GM06990 (cell line): ENCODE results near the gene SENP2.

Experiments used
- DNase-seq: peaks from one replicate; pipeline ENCODE4 v3.0.0-alpha.2; 2011; ENCODE audit not compliant: insufficient read length; ENCODE audit errors: extremely low read depth
- H3K27me3 ChIP-seq: replicated peaks from 2 replicates; pipeline ENCODE4 v1.6.0; 2011; ENCODE audit warnings: low read length; ENCODE audit not compliant: control insufficient read depth, insufficient read depth
- H3K36me3 ChIP-seq: 2 replicates; pipeline ENCODE4 v1.5.1; 2011; ENCODE audit warnings: low read length; ENCODE audit not compliant: control insufficient read depth, insufficient read depth
- H3K4me3 ChIP-seq: replicated peaks from 2 replicates; pipeline ENCODE4 v1.5.1; 2011; ENCODE audit warnings: low read depth, mild to moderate bottlenecking, control low read depth, low read length
- TF ChIP-seq, protein P1 (sequence below): IDR thresholded peaks from 2 replicates; pipeline ENCODE4 v1.5.1; 2011; ENCODE audit warnings: low read length, control low read depth, mild to moderate bottlenecking, inconsistent platforms; ENCODE audit not compliant: insufficient read depth, poor library complexity, severe bottlenecking

Gene SENP2

DNA sequence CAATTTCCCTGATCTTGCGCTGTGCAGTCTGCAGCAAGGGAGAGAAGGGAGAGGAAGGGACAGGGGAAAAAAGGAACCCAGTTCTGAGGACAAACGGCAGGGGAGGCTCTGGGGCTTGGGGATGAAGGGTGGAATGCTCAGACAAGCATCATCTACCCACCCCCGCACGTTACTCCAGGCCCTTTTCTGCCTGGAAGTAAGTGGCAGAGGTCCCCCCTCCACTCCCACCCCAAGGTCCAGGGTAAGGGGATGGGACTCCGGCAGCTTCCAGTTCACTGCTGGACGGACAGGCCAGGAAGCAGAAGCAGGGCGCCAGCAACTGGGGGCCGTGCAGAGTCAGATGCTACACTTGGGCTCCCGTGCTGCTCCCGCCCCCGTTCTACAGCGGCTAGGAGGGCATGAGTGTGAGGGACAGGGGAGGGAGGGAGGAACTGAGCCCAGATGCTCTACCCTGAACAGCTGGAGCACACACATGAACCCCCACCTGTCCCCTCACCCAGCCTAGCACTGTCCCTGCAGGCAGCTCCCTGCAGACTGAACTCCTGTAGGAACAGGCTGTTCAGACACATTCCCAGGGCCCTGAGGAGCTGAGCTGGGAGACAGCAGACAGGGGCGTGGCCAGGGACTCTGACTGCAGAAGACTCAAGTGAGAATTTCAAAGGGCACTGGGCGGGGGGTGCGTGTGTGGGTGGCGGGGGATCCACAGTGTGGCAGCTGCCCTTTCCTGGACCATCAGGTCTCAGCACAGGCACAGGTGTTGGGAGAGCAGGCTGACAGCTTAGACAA lies 59.7 kb downstream of the SENP2 start:
- no peak for DNase-seq
- H3K4me3 ChIP-seq = no peak overlapping the region
- H3K36me3 ChIP-seq = no peaks in the 10 kb centered on the region
- H3K27me3 ChIP-seq = no peaks in the 10 kb centered on the region; the same call in 1 of the 2 replicates
- TF ChIP-seq, protein P1, sequence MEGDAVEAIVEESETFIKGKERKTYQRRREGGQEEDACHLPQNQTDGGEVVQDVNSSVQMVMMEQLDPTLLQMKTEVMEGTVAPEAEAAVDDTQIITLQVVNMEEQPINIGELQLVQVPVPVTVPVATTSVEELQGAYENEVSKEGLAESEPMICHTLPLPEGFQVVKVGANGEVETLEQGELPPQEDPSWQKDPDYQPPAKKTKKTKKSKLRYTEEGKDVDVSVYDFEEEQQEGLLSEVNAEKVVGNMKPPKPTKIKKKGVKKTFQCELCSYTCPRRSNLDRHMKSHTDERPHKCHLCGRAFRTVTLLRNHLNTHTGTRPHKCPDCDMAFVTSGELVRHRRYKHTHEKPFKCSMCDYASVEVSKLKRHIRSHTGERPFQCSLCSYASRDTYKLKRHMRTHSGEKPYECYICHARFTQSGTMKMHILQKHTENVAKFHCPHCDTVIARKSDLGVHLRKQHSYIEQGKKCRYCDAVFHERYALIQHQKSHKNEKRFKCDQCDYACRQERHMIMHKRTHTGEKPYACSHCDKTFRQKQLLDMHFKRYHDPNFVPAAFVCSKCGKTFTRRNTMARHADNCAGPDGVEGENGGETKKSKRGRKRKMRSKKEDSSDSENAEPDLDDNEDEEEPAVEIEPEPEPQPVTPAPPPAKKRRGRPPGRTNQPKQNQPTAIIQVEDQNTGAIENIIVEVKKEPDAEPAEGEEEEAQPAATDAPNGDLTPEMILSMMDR = no peak

DNA sequence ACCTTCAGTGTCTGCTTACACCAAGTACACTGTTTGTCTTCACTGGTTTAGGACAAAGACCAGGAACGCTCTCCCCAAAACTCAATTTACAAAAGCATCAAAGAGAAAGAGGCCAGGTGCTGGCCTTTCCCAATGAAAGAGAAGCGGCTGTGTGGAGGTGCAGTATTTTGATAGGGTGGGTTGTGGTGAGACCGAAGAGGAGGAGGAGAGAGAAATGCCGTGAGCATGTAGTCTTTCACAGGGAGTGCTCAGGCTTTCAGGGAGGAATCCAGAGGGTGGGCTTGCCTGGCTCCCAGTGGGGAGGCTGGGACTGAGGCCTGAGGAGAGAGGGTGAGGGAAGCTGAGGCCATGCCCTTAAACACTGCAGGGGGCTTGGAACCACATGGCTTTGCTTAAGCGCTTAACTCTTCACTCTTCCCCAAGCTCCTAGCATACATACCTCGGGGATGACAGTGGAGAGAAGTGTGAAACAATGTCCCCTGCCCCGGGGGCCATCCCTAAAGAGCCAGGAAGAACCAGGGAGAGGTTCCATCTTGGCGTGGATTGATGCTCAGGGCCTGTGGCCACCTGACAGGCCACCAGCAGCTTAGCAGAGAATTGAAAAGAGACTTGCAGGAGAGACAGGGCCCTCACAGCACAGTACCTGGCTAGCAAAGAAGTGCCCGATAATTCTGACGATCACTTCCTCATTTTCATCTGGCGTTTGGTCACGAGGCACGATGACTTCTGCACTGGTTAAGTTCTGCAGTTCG lies 60.5 kb downstream of the SENP2 start:
- DNase-seq = no peak
- Histone ChIP-seq H3K4me3 (no peak overlapping the region), H3K36me3 (no peaks in the 10 kb centered on the region), H3K27me3 (no peaks in the 10 kb centered on the region; the same call in 1 of the 2 replicates)
- TF ChIP-seq, protein P1 = no peak

DNA sequence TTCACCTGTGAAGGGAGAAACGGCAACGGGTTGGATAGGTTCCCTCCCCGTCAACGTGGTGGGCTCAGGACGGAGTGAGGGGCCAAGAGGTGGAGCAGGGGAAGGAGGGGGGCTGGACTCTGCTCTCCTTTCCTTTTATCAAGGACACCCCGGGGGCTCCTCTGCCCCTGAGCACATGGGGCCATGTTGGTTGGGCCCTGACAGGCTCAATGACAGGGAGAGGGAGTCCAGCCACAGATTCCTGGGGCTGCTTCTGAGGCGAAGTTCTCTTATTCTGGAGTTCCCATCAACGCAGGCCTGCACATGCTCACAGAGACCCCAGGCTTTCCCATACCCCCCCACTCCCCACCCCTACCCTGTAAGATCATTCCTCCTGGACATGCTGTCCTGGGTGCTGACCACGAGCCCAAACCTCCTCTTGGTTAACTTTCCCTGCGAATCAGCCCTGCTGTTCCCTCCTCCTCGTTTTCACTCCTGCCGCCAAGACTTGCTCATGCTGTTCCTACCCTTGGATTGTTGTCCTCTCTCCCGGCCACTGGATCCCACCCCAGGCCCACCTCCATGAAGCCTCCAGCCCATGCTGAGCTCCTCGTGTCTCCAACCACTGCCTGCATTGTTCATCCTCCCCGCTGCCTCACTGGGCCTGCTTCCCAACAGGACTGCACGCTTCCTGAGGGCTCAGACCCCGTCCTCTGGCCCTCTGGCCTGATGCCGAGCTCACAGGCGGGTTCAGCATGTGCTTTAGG lies 61.2 kb downstream of the SENP2 start:
- TF ChIP-seq, protein P1 = no peak
- no peak for DNase-seq
- no peaks in the 10 kb centered on the region for H3K36me3 ChIP-seq
- H3K4me3 ChIP-seq = no peak overlapping the region
- no peaks in the 10 kb centered on the region; the same call in 1 of the 2 replicates for H3K27me3 ChIP-seq

DNA sequence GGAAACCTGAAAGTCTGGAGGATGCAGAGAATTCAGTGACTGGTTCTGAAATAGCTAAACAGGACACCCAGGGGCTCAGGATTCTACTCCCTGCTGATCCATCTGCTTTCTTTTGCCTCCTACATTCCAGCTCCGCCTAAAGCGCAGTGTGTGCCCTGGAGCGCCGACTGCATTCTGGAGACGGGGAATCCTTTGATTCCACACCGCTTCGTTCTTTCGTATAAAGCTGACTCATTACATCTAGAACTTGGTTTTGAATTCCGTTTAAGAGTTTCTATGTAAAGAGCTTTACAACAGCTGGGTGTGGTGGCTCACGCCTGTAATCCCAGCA lies 61.8 kb downstream of the SENP2 start:
- TF ChIP-seq, protein P1 = no peak
- H3K27me3 ChIP-seq = no peaks in the 10 kb centered on the region; the same call in 1 of the 2 replicates
- H3K36me3 ChIP-seq = no peaks in the 10 kb centered on the region
- DNase-seq = no peak
- no peak overlapping the region for H3K4me3 ChIP-seq

DNA sequence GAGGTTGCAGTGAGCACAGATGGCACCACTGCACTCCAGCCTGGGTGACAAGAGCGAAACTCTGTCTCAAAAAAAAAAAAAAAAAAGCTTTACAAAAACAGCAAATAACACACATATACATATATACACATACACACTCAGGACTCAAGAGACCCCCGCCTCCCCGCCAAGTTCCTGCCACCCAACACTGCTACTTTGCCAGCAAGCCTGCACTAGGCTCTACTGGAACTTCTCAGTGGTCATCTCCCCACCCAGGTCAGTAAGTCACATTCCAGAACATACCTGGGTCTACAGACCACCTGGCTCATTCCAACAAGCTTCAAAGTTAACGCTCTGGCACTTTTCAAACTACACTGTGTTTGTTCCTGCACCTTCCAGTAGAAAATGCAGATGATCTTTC lies 62.3 kb downstream of the SENP2 start:
- H3K36me3 ChIP-seq = no peaks in the 10 kb centered on the region

More for the DNA sequence above, 62.3 kb downstream of the SENP2 start:
- no peak for DNase-seq
- Histone ChIP-seq H3K27me3 (no peaks in the 10 kb centered on the region; the same call in 1 of the 2 replicates), H3K4me3 (no peak overlapping the region)
- TF ChIP-seq, protein P1 = no peak
